CD4-positive, alpha-beta memory T cell (primary cell): ENCODE data around the gene RASGRF1. TPM values are rescaled to one million over a fixed set of nuclear protein-coding genes. Genes with fewer than 3 reads are reported as not detected.

ENCODE experiments used
- CTCF ChIA-PET: fragments of 350-600 bp; sonication (Branson Sonifier 250); formaldehyde crosslinking; loops from one replicate; lab custom pipeline; 2021; ENCODE audit warnings: inconsistent platforms; ENCODE audit not compliant: partially characterized antibody; lab: Charles Lee
- POLR2A ChIA-PET: fragments of 350-600 bp; sonication (Branson Sonifier 250); formaldehyde crosslinking; loops from one replicate; lab custom pipeline; 2021; ENCODE audit not compliant: partially characterized antibody; lab: Charles Lee
- DNase-seq, 5 donors: peaks; one replicate each; pipeline versions ENCODE4 v3.0.0 to v3.0.0-alpha.2; 2020 to 2022; ENCODE audit warnings: mixed read lengths in 1 of 5
- H3K27ac ChIP-seq: one replicate; pipeline ENCODE4 v1.7.0; 2013; ENCODE audit warnings: low read depth, low read length
- H3K27me3 ChIP-seq: 2 replicates; pipeline ENCODE4 v1.7.0; 2013; ENCODE audit warnings: mild to moderate bottlenecking, low read length, moderate library complexity; ENCODE audit not compliant: insufficient read depth
- H3K36me3 ChIP-seq: 2 replicates; pipeline ENCODE4 v1.7.0; 2013; ENCODE audit warnings: mild to moderate bottlenecking, low read length, moderate library complexity; ENCODE audit not compliant: insufficient read depth
- H3K4me1 ChIP-seq: 2 replicates; pipeline ENCODE4 v1.7.0; 2013; ENCODE audit warnings: mild to moderate bottlenecking, low read length, moderate library complexity; ENCODE audit not compliant: insufficient read depth
- H3K4me3 ChIP-seq, 2 donors: one replicate each; pipeline ENCODE4 v1.7.0; 2013; ENCODE audit warnings: low read length in 2 of 2, mild to moderate bottlenecking in 1 of 2
- H3K9me3 ChIP-seq, 2 donors: one replicate each; pipeline ENCODE4 v1.7.0; 2013; ENCODE audit warnings: low read length in 2 of 2, control low read depth in 1 of 2; ENCODE audit not compliant: control insufficient read depth in 1 of 2
- H3K27ac Mint-ChIP-seq, 7 donors: one replicate each; pipeline ENCODE4 v1.8.0; 2020 to 2021; ENCODE audit warnings: mixed read lengths in 7 of 7, mild to moderate bottlenecking in 6 of 7, inconsistent platforms in 3 of 7, moderate library complexity in 3 of 7
- H3K27me3 Mint-ChIP-seq, 2 donors: one replicate each; pipeline ENCODE4 v1.8.0; 2020 to 2021; ENCODE audit warnings: mixed read lengths in 2 of 2
- H3K36me3 Mint-ChIP-seq, 2 donors: one replicate each; pipeline ENCODE4 v1.8.0; 2020 to 2021; ENCODE audit warnings: mixed read lengths in 2 of 2, inconsistent platforms in 1 of 2, mild to moderate bottlenecking in 1 of 2
- H3K4me1 Mint-ChIP-seq, 4 donors: one replicate each; pipeline ENCODE4 v1.8.0; 2020 to 2021; ENCODE audit warnings: mixed read lengths in 4 of 4, mild to moderate bottlenecking in 1 of 4
- H3K4me3 Mint-ChIP-seq, 8 donors: one replicate each; pipeline ENCODE4 v1.8.0; 2020 to 2021; ENCODE audit warnings: mixed read lengths in 8 of 8, mild to moderate bottlenecking in 7 of 8, moderate library complexity in 6 of 8, inconsistent platforms in 3 of 8
- H3K9me3 Mint-ChIP-seq, 8 donors: one replicate each; pipeline ENCODE4 v1.8.0; 2020 to 2021; ENCODE audit warnings: mixed read lengths in 8 of 8, mild to moderate bottlenecking in 5 of 8, inconsistent platforms in 3 of 8, moderate library complexity in 1 of 8
- intact Hi-C: fragments of 100-400 bp; cut with micrococcal nuclease; formaldehyde crosslinking; loops from one replicate; pipeline ENCODE4 v1.15.1; 2023
- polyA plus RNA-seq, 2 donors: library from polyadenylated mRNA; unstranded; fragments of 300-500 nt; fragmentation: Illumina TruSeq; gene quantifications; one replicate each; pipeline ENCODE4 v1.2.3, GENCODE V29; 2021
- total RNA-seq, 2 experiments: library from RNA; stranded (reverse); gene quantifications; one replicate each; pipeline ENCODE4 v1.2.3, GENCODE V29; 2021

The RASGRF1 gene
- total and polyA plus RNA-seq, 4 experiments from 2014 or later: not detected

DNA sequence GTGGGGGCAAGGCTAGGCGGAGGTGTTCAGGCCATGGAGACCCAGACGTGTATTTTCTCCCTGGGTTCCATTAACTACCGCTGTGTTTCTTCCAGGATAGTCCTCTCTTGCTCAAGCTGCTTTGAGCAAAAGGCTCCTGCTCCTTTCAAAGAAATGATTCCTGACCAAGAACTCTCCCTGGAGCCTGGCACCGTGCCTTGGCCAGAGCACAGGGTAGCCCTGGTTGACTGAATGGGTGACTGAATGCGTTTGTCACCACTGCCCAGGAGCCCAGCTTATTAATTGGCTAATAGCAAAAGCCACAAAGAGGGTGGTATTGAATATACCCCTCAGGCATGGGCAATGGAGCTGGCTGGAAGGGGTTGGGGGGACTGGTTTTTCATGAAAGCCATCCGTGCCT is 13.9 kb downstream of the RASGRF1 start:
- H3K27me3 ChIP-seq: no peaks in the 10 kb centered on the region
- H3K27ac ChIP-seq: no peak overlapping the region
- Mint-ChIP-seq H3K27ac (no peak overlapping the region), H3K4me1 (no peaks in the 10 kb centered on the region), H3K36me3 (no peaks in the 10 kb centered on the region), H3K9me3 (peaks cover 0 to 1% (median 0%) of the 10 kb centered on the region in 8 donors), H3K4me3 (no peak overlapping the region), H3K27me3 (peaks cover 3 to 11% of the 10 kb centered on the region in 2 donors)
- ChIA-PET POLR2A (no interaction called here), CTCF (interaction anchor here (1.0 kb wide), 1 partner anchor 108 kb away, joined by 3 read pairs; no protein-coding TSS in a partner anchor)
- no peak for DNase-seq
- H3K9me3 ChIP-seq: no peaks in the 10 kb centered on the region
- H3K4me1 ChIP-seq: no peaks in the 10 kb centered on the region
- no peak overlapping the region for H3K4me3 ChIP-seq
- no peaks in the 10 kb centered on the region for H3K36me3 ChIP-seq
- intact Hi-C loops: no loop called here

DNA sequence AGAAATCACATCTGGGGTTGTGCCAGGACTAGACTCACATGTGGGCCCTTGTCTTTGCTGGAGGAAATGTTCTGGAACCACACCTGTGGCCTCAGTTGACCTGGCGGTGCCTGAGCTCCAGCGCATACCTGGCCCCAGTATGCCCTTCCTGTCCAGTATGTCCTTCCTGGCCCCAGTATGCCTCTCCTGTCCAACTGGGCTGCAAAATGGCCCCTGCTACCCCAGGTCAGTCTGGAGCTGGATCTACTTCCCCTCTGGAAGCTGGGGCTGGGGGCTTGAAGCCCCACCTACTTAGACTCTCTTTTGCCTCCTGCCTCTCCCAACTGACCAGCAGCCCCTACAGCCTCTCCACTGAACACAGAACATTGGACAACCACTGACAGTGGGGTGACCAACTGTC is 15.3 kb downstream of the RASGRF1 start:
- no peaks in the 10 kb centered on the region for H3K27me3 ChIP-seq
- H3K4me1 ChIP-seq: no peaks in the 10 kb centered on the region
- H3K36me3 ChIP-seq: no peaks in the 10 kb centered on the region
- intact Hi-C loops: no loop called here
- no peaks in the 10 kb centered on the region for H3K9me3 Mint-ChIP-seq
- DNase-seq: no peak
- peaks cover 3 to 9% of the 10 kb centered on the region in 2 donors for H3K27me3 Mint-ChIP-seq
- no peak overlapping the region for H3K27ac Mint-ChIP-seq
- ChIA-PET POLR2A (no interaction called here), CTCF (no interaction called here)
- H3K9me3 ChIP-seq: no peaks in the 10 kb centered on the region
- no peak overlapping the region for H3K4me3 ChIP-seq
- no peak overlapping the region for H3K4me3 Mint-ChIP-seq
- H3K4me1 Mint-ChIP-seq: no peaks in the 10 kb centered on the region
- no peaks in the 10 kb centered on the region for H3K36me3 Mint-ChIP-seq
- H3K27ac ChIP-seq: no peak overlapping the region

DNA sequence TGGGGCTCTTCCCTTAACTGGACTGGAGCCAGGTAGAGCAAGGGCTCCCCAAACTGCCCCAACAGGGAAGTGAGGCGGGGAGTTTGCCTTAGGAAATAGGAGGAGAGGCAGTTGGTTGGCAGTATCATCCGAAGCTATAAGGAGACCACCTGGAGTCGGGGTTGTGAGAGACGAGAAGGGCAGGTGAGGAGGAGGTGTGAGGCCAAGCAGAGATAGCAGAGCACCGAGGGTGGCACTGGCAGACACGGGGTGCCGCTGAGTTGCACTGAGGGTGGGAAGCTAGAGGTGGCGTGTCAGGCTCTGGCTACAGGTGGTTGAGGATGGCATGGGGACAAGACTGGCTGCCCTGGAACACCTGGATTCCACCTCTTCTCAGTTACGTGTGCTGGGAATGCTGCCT is 17.2 kb downstream of the RASGRF1 start:
- intact Hi-C loops: no loop called here
- H3K27ac Mint-ChIP-seq: no peak overlapping the region
- Histone ChIP-seq H3K9me3 (no peaks in the 10 kb centered on the region), H3K27ac (no peak overlapping the region), H3K27me3 (no peaks in the 10 kb centered on the region), H3K4me3 (no peak overlapping the region), H3K4me1 (no peaks in the 10 kb centered on the region), H3K36me3 (no peaks in the 10 kb centered on the region)
- ChIA-PET POLR2A (no interaction called here), CTCF (no interaction called here)
- no peak for DNase-seq
- H3K4me3 Mint-ChIP-seq: no peak overlapping the region
- H3K36me3 Mint-ChIP-seq: no peaks in the 10 kb centered on the region
- H3K4me1 Mint-ChIP-seq: no peaks in the 10 kb centered on the region
- H3K27me3 Mint-ChIP-seq: peaks cover 2 to 9% of the 10 kb centered on the region in 2 donors
- no peaks in the 10 kb centered on the region for H3K9me3 Mint-ChIP-seq

DNA sequence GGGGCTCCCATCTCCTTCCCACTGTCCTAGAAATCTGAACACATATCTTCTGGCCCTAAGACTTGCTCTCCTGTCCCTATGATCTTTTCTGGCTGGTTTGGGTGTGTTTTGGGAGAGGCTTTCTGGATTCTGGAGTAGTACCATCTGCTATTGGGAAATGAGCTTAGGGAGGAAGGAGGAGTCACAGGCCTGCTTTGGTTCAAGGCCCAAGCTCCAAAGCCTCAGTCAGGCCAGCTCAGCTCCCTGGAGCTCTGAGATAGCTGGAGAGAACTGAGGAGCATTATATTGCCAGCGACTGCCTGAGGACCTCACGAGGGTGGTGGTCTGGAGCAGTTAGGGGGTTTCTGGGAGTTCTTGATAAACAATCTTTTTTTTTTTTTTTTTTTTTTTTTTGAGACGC is 18.7 kb downstream of the RASGRF1 start:
- ChIA-PET POLR2A (no interaction called here), CTCF (no interaction called here)
- H3K27ac ChIP-seq: no peak overlapping the region
- intact Hi-C loops: no loop called here
- no peaks in the 10 kb centered on the region for H3K27me3 ChIP-seq
- H3K36me3 ChIP-seq: no peaks in the 10 kb centered on the region
- H3K27ac Mint-ChIP-seq: no peak overlapping the region
- no peaks in the 10 kb centered on the region for H3K4me1 Mint-ChIP-seq
- H3K9me3 Mint-ChIP-seq: no peaks in the 10 kb centered on the region
- DNase-seq: no peak
- H3K9me3 ChIP-seq: no peaks in the 10 kb centered on the region
- no peaks in the 10 kb centered on the region for H3K36me3 Mint-ChIP-seq
- H3K27me3 Mint-ChIP-seq: peaks cover 0 to 4% of the 10 kb centered on the region in 2 donors
- no peak overlapping the region for H3K4me3 ChIP-seq
- no peaks in the 10 kb centered on the region for H3K4me1 ChIP-seq
- no peak overlapping the region for H3K4me3 Mint-ChIP-seq

DNA sequence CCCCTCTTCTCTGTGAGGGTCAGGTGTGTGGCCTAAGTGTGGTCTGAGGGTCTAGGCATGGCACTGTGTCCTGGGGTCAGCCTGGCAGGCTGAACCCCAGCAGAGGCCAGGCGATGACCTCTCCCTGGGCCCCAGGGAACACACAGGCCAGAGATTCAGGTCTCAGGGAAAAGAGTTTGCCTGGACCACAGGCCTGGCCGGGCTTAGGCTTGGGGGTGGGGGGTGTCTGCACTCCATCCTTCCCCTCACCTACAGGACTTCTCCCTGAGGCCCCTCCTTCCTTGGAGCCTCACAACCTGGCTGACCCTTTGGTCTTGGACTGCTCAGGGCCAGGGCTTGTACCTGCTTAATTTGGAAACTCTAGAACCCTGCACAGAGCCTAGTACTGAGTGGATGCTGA is 21.8 kb downstream of the RASGRF1 start:
- no peaks in the 10 kb centered on the region for H3K36me3 ChIP-seq
- Mint-ChIP-seq H3K27me3 (peaks cover 1 to 2% of the 10 kb centered on the region in 2 donors), H3K4me1 (no peaks in the 10 kb centered on the region), H3K27ac (no peak overlapping the region), H3K36me3 (no peaks in the 10 kb centered on the region), H3K4me3 (no peak overlapping the region), H3K9me3 (no peaks in the 10 kb centered on the region)
- CTCF ChIA-PET: no interaction called here
- H3K4me1 ChIP-seq: no peaks in the 10 kb centered on the region
- DNase-seq: no peak
- intact Hi-C loops: no loop called here
- H3K9me3 ChIP-seq: no peaks in the 10 kb centered on the region
- POLR2A ChIA-PET: no interaction called here
- H3K27me3 ChIP-seq: no peaks in the 10 kb centered on the region
- no peak overlapping the region for H3K27ac ChIP-seq
- H3K4me3 ChIP-seq: no peak overlapping the region

DNA sequence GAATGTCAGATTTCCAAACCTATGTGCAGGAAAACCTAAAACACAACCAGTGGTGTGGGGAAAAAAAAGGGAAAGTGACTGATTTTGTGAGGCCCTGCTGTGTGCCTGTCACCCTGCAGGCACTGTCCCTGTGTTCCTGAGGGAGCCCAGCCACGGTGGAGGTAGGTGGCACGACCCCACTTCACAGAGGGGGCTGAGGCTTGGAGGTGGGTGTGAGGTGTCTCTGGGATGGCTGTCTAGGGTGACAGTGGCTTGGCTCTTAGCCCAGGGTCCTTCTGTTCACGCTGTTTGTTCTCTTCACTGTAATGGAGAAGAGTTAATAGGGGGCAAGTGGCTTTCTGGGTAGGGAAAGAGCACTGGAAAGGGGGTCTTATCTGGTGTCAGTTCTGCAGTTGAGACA is 22.6 kb downstream of the RASGRF1 start:
- H3K4me3 Mint-ChIP-seq: no peak overlapping the region
- DNase-seq: no peak
- intact Hi-C loops: no loop called here
- no peaks in the 10 kb centered on the region for H3K27me3 ChIP-seq
- H3K9me3 Mint-ChIP-seq: no peaks in the 10 kb centered on the region
- no peaks in the 10 kb centered on the region for H3K4me1 Mint-ChIP-seq
- H3K27me3 Mint-ChIP-seq: peaks cover 2% of the 10 kb centered on the region in 2 donors
- POLR2A ChIA-PET: no interaction called here
- no peaks in the 10 kb centered on the region for H3K9me3 ChIP-seq
- H3K27ac ChIP-seq: no peak overlapping the region
- CTCF ChIA-PET: no interaction called here
- no peak overlapping the region for H3K27ac Mint-ChIP-seq
- no peaks in the 10 kb centered on the region for H3K4me1 ChIP-seq
- no peaks in the 10 kb centered on the region for H3K36me3 Mint-ChIP-seq
- H3K36me3 ChIP-seq: no peaks in the 10 kb centered on the region
- no peak overlapping the region for H3K4me3 ChIP-seq

DNA sequence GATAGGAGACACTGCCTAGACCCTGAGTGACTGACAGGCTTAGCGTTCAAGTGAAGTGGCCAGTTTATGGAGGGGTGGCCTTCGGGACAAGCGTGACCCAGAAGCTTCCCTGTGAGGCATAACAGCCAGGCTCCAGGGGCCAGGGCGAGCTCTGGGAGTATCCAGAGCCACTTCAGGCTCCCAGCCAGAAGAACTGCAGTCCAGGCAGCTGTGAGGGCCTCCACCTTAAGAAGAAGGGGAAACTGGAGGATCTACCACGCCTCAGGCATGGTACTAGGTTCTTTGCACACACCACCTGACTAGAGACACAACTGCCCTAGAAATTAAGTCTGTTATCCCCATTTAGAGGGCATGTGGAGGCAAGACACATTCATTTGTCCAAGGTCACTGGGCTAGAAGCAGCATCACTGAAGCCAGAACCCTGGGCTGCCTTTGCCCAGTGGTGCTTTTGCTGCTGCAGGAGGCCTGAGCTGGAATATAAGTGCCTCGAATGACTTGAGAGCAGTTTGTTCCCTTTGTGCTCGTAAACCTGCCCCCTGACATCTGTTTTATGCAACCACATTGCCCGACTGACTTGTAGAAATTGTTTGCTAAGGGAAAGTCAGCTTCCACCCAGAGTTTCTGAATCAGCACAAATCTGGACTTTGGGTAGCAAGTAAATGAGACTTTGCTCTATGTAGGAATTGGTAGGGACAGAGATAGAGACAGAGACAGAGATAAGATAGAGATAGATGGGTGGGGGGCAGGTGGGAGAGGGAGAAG is 23.3 kb downstream of the RASGRF1 start:
- H3K36me3 Mint-ChIP-seq: no peaks in the 10 kb centered on the region
- no peak overlapping the region for H3K27ac Mint-ChIP-seq
- peaks cover 2 to 5% of the 10 kb centered on the region in 2 donors for H3K27me3 Mint-ChIP-seq
- Histone ChIP-seq H3K4me1 (no peaks in the 10 kb centered on the region), H3K36me3 (no peaks in the 10 kb centered on the region), H3K9me3 (no peaks in the 10 kb centered on the region), H3K27ac (no peak overlapping the region), H3K27me3 (no peaks in the 10 kb centered on the region), H3K4me3 (no peak overlapping the region)
- POLR2A ChIA-PET: no interaction called here
- DNase-seq: no peak
- intact Hi-C loops: no loop called here
- CTCF ChIA-PET: interaction anchor here (0.6 kb wide), 1 partner anchor 60 kb away, joined by 4 read pairs; no protein-coding TSS in a partner anchor
- no peaks in the 10 kb centered on the region for H3K4me1 Mint-ChIP-seq
- H3K9me3 Mint-ChIP-seq: no peaks in the 10 kb centered on the region
- no peak overlapping the region for H3K4me3 Mint-ChIP-seq
